SK-N-SH treated with all-trans-retinoic acid at 6 μM for 48 hours (cell line): ENCODE measurements around the gene SEMA5A.
A peak's percentile ranks its signal among the peaks of the same experiment; 100 is the strongest.

Experiments
- ATAC-seq: fragments of 200-7000 bp; cut with Tn5 transposase; 3 replicates; pipeline ENCODE4 v1.9.1; 2020; ENCODE audit warnings: mild to moderate bottlenecking, moderate library complexity
- ARNTL ChIP-seq: fragments of 450-650 bp; formaldehyde crosslinking; IDR thresholded peaks from 2 replicates; pipeline ENCODE4 v1.5.0; 2020; ENCODE audit warnings: low read depth, mild to moderate bottlenecking, moderate library complexity, borderline replicate concordance
- BACH2 ChIP-seq: fragments of 250-450 bp; sonication (Bioruptor Pico); IDR thresholded peaks from 2 replicates; pipeline ENCODE4 v1.9.0; 2021; ENCODE audit warnings: mild to moderate bottlenecking, borderline replicate concordance
- CREB5 ChIP-seq: fragments of 250-450 bp; sonication (Bioruptor Pico); IDR thresholded peaks from 2 replicates; pipeline ENCODE4 v1.5.1; 2020; ENCODE audit warnings: low read depth, mild to moderate bottlenecking, moderate library complexity
- CSDC2 ChIP-seq: fragments of 250-450 bp; sonication (Bioruptor Pico); IDR thresholded peaks from 2 replicates; pipeline ENCODE4 v1.5.0; 2020; ENCODE audit warnings: mild to moderate bottlenecking, moderate library complexity
- CSRNP3 ChIP-seq: fragments of 250-450 bp; sonication (Bioruptor Pico); IDR thresholded peaks from 2 replicates; pipeline ENCODE4 v1.5.1; 2021; ENCODE audit warnings: mild to moderate bottlenecking, moderate library complexity
- ESRRG ChIP-seq: fragments of 250-450 bp; sonication (Bioruptor Pico); IDR thresholded peaks from 2 replicates; pipeline ENCODE4 v1.6.1; 2021; ENCODE audit warnings: mild to moderate bottlenecking
- GLIS3 ChIP-seq: fragments of 250-450 bp; sonication (Bioruptor Pico); IDR thresholded peaks from 2 replicates; pipeline ENCODE4 v1.5.0; 2020; ENCODE audit warnings: mild to moderate bottlenecking, moderate library complexity
- ISL1 ChIP-seq: fragments of 250-450 bp; sonication (Bioruptor Pico); IDR thresholded peaks from 2 replicates; pipeline ENCODE4 v2.1.2; 2022; ENCODE audit warnings: mild to moderate bottlenecking, moderate library complexity
- OSR1 ChIP-seq: fragments of 250-450 bp; sonication (Bioruptor Pico); IDR thresholded peaks from 2 replicates; pipeline ENCODE4 v1.8.0; 2022; ENCODE audit warnings: moderate library complexity, mild to moderate bottlenecking, inconsistent platforms
- POU6F1 ChIP-seq: fragments of 250-450 bp; sonication (Bioruptor Pico); IDR thresholded peaks from 2 replicates; pipeline ENCODE4 v1.8.0; 2021; ENCODE audit warnings: low read depth, mild to moderate bottlenecking, moderate library complexity, borderline replicate concordance
- PPARA ChIP-seq: fragments of 250-450 bp; sonication (Bioruptor Pico); IDR thresholded peaks from 2 replicates; pipeline ENCODE4 v1.5.0; 2020; ENCODE audit warnings: mild to moderate bottlenecking, borderline replicate concordance
- RARB ChIP-seq: fragments of 250-450 bp; sonication (Bioruptor Pico); IDR thresholded peaks from 2 replicates; pipeline ENCODE4 v1.8.0; 2021; ENCODE audit warnings: mild to moderate bottlenecking, moderate library complexity
- SNAI2 ChIP-seq: fragments of 250-450 bp; sonication (Bioruptor Pico); IDR thresholded peaks from 2 replicates; pipeline ENCODE4 v1.5.0; 2020; ENCODE audit warnings: mild to moderate bottlenecking, moderate library complexity
- TCF4 ChIP-seq: fragments of 250-450 bp; sonication (Bioruptor Pico); IDR thresholded peaks from 2 replicates; pipeline ENCODE4 v1.8.0; 2021; ENCODE audit warnings: mild to moderate bottlenecking, moderate library complexity, borderline replicate concordance
- TOX ChIP-seq: fragments of 250-450 bp; sonication (Bioruptor Pico); IDR thresholded peaks from 2 replicates; pipeline ENCODE4 v1.8.0; 2021; ENCODE audit warnings: mild to moderate bottlenecking, moderate library complexity, borderline replicate concordance
- TSHZ2 ChIP-seq: fragments of 250-450 bp; sonication (Bioruptor Pico); IDR thresholded peaks from 2 replicates; pipeline ENCODE4 v1.5.0; 2020; ENCODE audit warnings: mild to moderate bottlenecking, moderate library complexity
- ZC3H10 ChIP-seq: fragments of 250-450 bp; sonication (Bioruptor Pico); IDR thresholded peaks from 2 replicates; pipeline ENCODE4 v1.5.1; 2021; ENCODE audit warnings: mild to moderate bottlenecking, moderate library complexity
- ZFP3 ChIP-seq: fragments of 250-450 bp; sonication (Bioruptor Pico); IDR thresholded peaks from 2 replicates; pipeline ENCODE4 v1.5.0; 2020; ENCODE audit warnings: mild to moderate bottlenecking, moderate library complexity
- ZFP30 ChIP-seq: fragments of 450-650 bp; formaldehyde crosslinking; IDR thresholded peaks from 2 replicates; pipeline ENCODE4 v1.5.0; 2022; ENCODE audit warnings: mild to moderate bottlenecking, moderate library complexity
- ZNF565 ChIP-seq: fragments of 450-650 bp; formaldehyde crosslinking; conservative IDR thresholded peaks from 2 replicates; pipeline ENCODE4 v1.5.0; 2020; ENCODE audit warnings: low read depth, mild to moderate bottlenecking, moderate library complexity
- ZNF70 ChIP-seq: fragments of 450-650 bp; formaldehyde crosslinking; IDR thresholded peaks from 2 replicates; pipeline ENCODE4 v1.5.0; 2020; ENCODE audit warnings: mild to moderate bottlenecking, moderate library complexity
- ZNF8 ChIP-seq: fragments of 450-650 bp; formaldehyde crosslinking; IDR thresholded peaks from 2 replicates; pipeline ENCODE4 v1.5.0; 2020; ENCODE audit warnings: mild to moderate bottlenecking, moderate library complexity

The SEMA5A gene

GRCh38 chr5:9350301-9350797 is 195.5 kb downstream of the SEMA5A start:
- peak; percentile 85 for ATAC-seq
- TF ChIP-seq CSRNP3, result no peak
- TF ChIP-seq ZC3H10 (CRISPR knock-in tag), result no peak
- no peak for TF ChIP-seq ZNF565 (CRISPR knock-in tag)
- TF ChIP-seq ARNTL (CRISPR knock-in tag), result no peak
- no peak for TF ChIP-seq TCF4
- no peak for TF ChIP-seq CSDC2
- 0 out of 2 replicates have a peak, but pooled peaks have one; percentile 29 for TF ChIP-seq OSR1 (CRISPR knock-in tag)
- no peak for TF ChIP-seq ESRRG (CRISPR knock-in tag)
- TF ChIP-seq BACH2 (CRISPR knock-in tag), result no peak
- no peak for TF ChIP-seq TSHZ2
- TF ChIP-seq POU6F1 (CRISPR knock-in tag), result no peak
- no peak for TF ChIP-seq CREB5 (CRISPR knock-in tag)
- TF ChIP-seq RARB (CRISPR knock-in tag), result no peak
- no peak for TF ChIP-seq ZNF70 (CRISPR knock-in tag)
- TF ChIP-seq ISL1, result peak; percentile 62; the same call in 1 of the 2 replicates
- no peak for TF ChIP-seq ZFP30 (CRISPR knock-in tag)

- peak; percentile 54 for ATAC-seq
- TF ChIP-seq TCF4 (peak; percentile 11; the same call in 1 of the 2 replicates), TOX (CRISPR knock-in tag) (0 out of 2 replicates have a peak, but pooled peaks have one; percentile 15), ISL1 (peak; percentile 83), OSR1 (CRISPR knock-in tag) (no peak), ARNTL (CRISPR knock-in tag) (no peak)
These were observed 197.4 kb downstream of the SEMA5A start for GRCh38 chr5:9348401-9348996.

GRCh38 chr5:9347541-9348295 is 198.2 kb downstream of the SEMA5A start:
- TF ChIP-seq PPARA (CRISPR knock-in tag) (no peak), CREB5 (CRISPR knock-in tag) (no peak), GLIS3 (CRISPR knock-in tag) (no peak), ISL1 (no peak), ZFP30 (CRISPR knock-in tag) (no peak), POU6F1 (CRISPR knock-in tag) (no peak), ESRRG (CRISPR knock-in tag) (no peak), TSHZ2 (no peak), ZFP3 (no peak), SNAI2 (CRISPR knock-in tag) (no peak), TCF4 (no peak), ZNF8 (CRISPR knock-in tag) (no peak), ZNF565 (CRISPR knock-in tag) (no peak), TOX (CRISPR knock-in tag) (no peak)
- ATAC-seq, result no peak
